GM12878 (cell line): Measurements from ENCODE around the gene MAML3. TPM values are rescaled to one million over a fixed set of nuclear protein-coding genes. Genes with fewer than 3 reads are reported as not detected.

Experiments used
- ATAC-seq: fragments of 200-7000 bp; cut with Tn5 transposase; 3 replicates; pipeline ENCODE4 v1.9.1; 2020; ENCODE audit warnings: mild to moderate bottlenecking, moderate library complexity
- BruUV-seq: library from RNA; stranded (reverse); fragments of 400-500 nt; replicated peaks from 2 replicates; lab custom pipeline; 2021; lab: Mats Ljungman, UMichigan
- CTCF ChIA-PET: fragments of 300-600 bp; sonication (Branson Sonifier 250); formaldehyde crosslinking; extraction: SDS; loops from one replicate; lab custom pipeline; 2021; ENCODE audit warnings: inconsistent platforms; lab: Yijun Ruan, JAX
- POLR2A ChIA-PET: fragments of 350-600 bp; formaldehyde crosslinking; extraction: SDS; loops from one replicate; lab custom pipeline; 2021; ENCODE audit warnings: inconsistent platforms; lab: Charles Lee
- RAD21 ChIA-PET: fragments of 300-600 bp; sonication (Branson Sonifier 250); formaldehyde crosslinking; loops from one replicate; lab custom pipeline; 2023; ENCODE audit warnings: antibody characterized with exemption; ENCODE audit not compliant: unreplicated experiment; lab: Charles Lee
- SMC1A ChIA-PET: fragments of 300-600 bp; sonication (Branson Sonifier 250); formaldehyde crosslinking; loops from one replicate; lab custom pipeline; 2023; ENCODE audit not compliant: unreplicated experiment, uncharacterized antibody; lab: Charles Lee
- DNase-seq: peaks from one replicate; pipeline ENCODE4 v3.0.0-alpha.2; 2011; ENCODE audit warnings: low read depth, low spot score
- FAIRE-seq: peaks from 3 replicates; lab custom pipeline; 2011; peaks lifted over from hg19 to GRCh38; lab: Jason Lieb, UNC
- H2AFZ ChIP-seq: 2 replicates; pipeline ENCODE4 v1.6.0; 2011; ENCODE audit warnings: low read depth, low read length, control low read depth; ENCODE audit not compliant: control insufficient read depth
- H3K27ac ChIP-seq: 2 replicates; pipeline ENCODE4 v1.5.1; 2011; ENCODE audit warnings: control low read depth; ENCODE audit not compliant: control insufficient read depth, insufficient read depth
- H3K27me3 ChIP-seq, 2 experiments: replicated peaks in 1 of 2; 2 replicates each; pipeline versions ENCODE4 v1.6.0 to v1.6.1; 2011; ENCODE audit warnings: low read length in 1 of 2; ENCODE audit not compliant: control insufficient read depth in 2 of 2, insufficient read depth in 2 of 2
- H3K36me3 ChIP-seq, 2 experiments: 2 replicates each; pipeline ENCODE4 v1.5.1; 2011; ENCODE audit warnings: low read length in 1 of 2; ENCODE audit not compliant: control insufficient read depth in 2 of 2, insufficient read depth in 2 of 2
- H3K4me1 ChIP-seq: 2 replicates; pipeline ENCODE4 v1.6.1; 2011; ENCODE audit warnings: mild to moderate bottlenecking, low read length, moderate library complexity, mixed read lengths; ENCODE audit not compliant: control insufficient read depth, insufficient read depth
- H3K4me2 ChIP-seq: 2 replicates; pipeline ENCODE4 v1.6.0; 2011; ENCODE audit warnings: control low read depth; ENCODE audit not compliant: control insufficient read depth, insufficient read depth
- H3K4me3 ChIP-seq: fragments of 200-600 bp; sonication (generic); 2 replicates; pipeline ENCODE4 v1.5.1; 2016
- H3K79me2 ChIP-seq: 2 replicates; pipeline ENCODE4 v1.6.0; 2011; ENCODE audit warnings: low read length; ENCODE audit not compliant: control insufficient read depth, insufficient read depth
- H3K9ac ChIP-seq: 2 replicates; pipeline ENCODE4 v1.8.0; 2011; ENCODE audit warnings: low read length, control low read depth, mixed read lengths; ENCODE audit not compliant: control insufficient read depth, insufficient read depth
- H3K9me3 ChIP-seq: replicated peaks from 3 replicates; pipeline ENCODE4 v1.5.1; 2011; ENCODE audit warnings: mild to moderate bottlenecking, low read length; ENCODE audit not compliant: control insufficient read depth, insufficient read depth
- H4K20me1 ChIP-seq: 2 replicates; pipeline ENCODE4 v1.6.0; 2011; ENCODE audit not compliant: control insufficient read depth, insufficient read depth
- BCL11A ChIP-seq: IDR thresholded peaks from 2 replicates; pipeline ENCODE4 v1.6.1; 2011; ENCODE audit warnings: low read depth, low read length
- CBFB ChIP-seq: IDR thresholded peaks from 2 replicates; pipeline ENCODE4 v1.6.1; 2016; ENCODE audit warnings: antibody characterized with exemption, low read depth
- CBX5 ChIP-seq: sonication (generic); IDR thresholded peaks from 2 replicates; pipeline ENCODE4 v1.6.1; 2016; ENCODE audit warnings: low read depth, moderate library complexity, mild to moderate bottlenecking, inconsistent platforms
- CEBPB ChIP-seq, 2 experiments: fragments of 150-350 bp in 1 of 2; IDR thresholded peaks; 2 replicates each; pipeline ENCODE4 v1.6.1; 2012 to 2014; ENCODE audit warnings: low read depth in 2 of 2, low read length in 2 of 2, borderline replicate concordance in 1 of 2, inconsistent platforms in 1 of 2
- CHD2 ChIP-seq: IDR thresholded peaks from 2 replicates; pipeline ENCODE4 v1.6.1; 2011; ENCODE audit warnings: low read depth, low read length, improper control_type of control experiment, borderline replicate concordance
- E2F8 ChIP-seq: fragments of 450-650 bp; IDR thresholded peaks from 2 replicates; pipeline ENCODE4 v1.6.1; 2018; ENCODE audit warnings: mild to moderate bottlenecking, low read depth, moderate library complexity; ENCODE audit not compliant: partially characterized antibody
- EZH2 ChIP-seq: IDR thresholded peaks from 2 replicates; pipeline ENCODE4 v1.6.1; 2012; ENCODE audit warnings: low read depth, mild to moderate bottlenecking, control low read depth, inconsistent platforms, low read length, borderline replicate concordance; ENCODE audit not compliant: control insufficient read depth
- GABPA ChIP-seq: IDR thresholded peaks from 2 replicates; pipeline ENCODE4 v1.6.1; 2014; ENCODE audit warnings: antibody characterized with exemption, low read depth, mild to moderate bottlenecking, inconsistent platforms
- PAX5 ChIP-seq: IDR thresholded peaks from 2 replicates; pipeline ENCODE4 v1.6.1; 2011; ENCODE audit warnings: low read depth, low read length, borderline replicate concordance
- SIX5 ChIP-seq: IDR thresholded peaks from 2 replicates; pipeline ENCODE4 v1.6.1; 2011; ENCODE audit warnings: mild to moderate bottlenecking, low read depth, low read length, moderate library complexity; ENCODE audit not compliant: severe bottlenecking
- SMAD1 ChIP-seq: fragments of 450-650 bp; IDR thresholded peaks from 2 replicates; pipeline ENCODE4 v1.6.1; 2018; ENCODE audit warnings: mild to moderate bottlenecking, low read depth; ENCODE audit not compliant: partially characterized antibody
- TBL1XR1 ChIP-seq: IDR thresholded peaks from 2 replicates; pipeline ENCODE4 v1.6.1; 2012; ENCODE audit warnings: low read depth, low read length, improper control_type of control experiment
- USF2 ChIP-seq: IDR thresholded peaks from 2 replicates; pipeline ENCODE4 v1.6.1; 2011; ENCODE audit warnings: low read depth, low read length, improper control_type of control experiment, borderline replicate concordance
- YBX1 ChIP-seq: fragments of 450-650 bp; IDR thresholded peaks from 2 replicates; pipeline ENCODE4 v1.6.1; 2016; ENCODE audit warnings: antibody characterized with exemption
- YY1 ChIP-seq: IDR thresholded peaks from 2 replicates; pipeline ENCODE4 v1.6.1; 2011; ENCODE audit warnings: low read depth, mild to moderate bottlenecking, low read length
- WGBS: methylation state at CpG from one replicate; pipeline ENCODE4 v1.1.6; 2016; ENCODE audit warnings: low lambda C conversion rate; ENCODE audit not compliant: insufficient replicate concordance, insufficient coverage; ENCODE audit errors: missing lambda C conversion rate; 5-methylcytosine and 5-hydroxymethylcytosine counted together
- in situ Hi-C: fragments of 300-500 bp; cut with MboI; formaldehyde crosslinking; loops from 9 replicates; pipeline ENCODE4 v1.14.3; 2018; ENCODE audit warnings: mixed read lengths
- intact Hi-C: fragments of 100-400 bp; cut with micrococcal nuclease; formaldehyde crosslinking; loops from one replicate; pipeline ENCODE4 v1.14.2; 2022; ENCODE audit not compliant: unreplicated experiment
- polyA plus RNA-seq, 11 experiments: library from polyadenylated mRNA; depleted of rRNA in 4 of 11; unstranded in 6 of 11; stranded (reverse) in 5 of 11; fragments of >200 nt; fragmentation: Nextera tagmentation in 4 of 11; fragmentation: Illumina TruSeq in 1 of 11; extraction: Ambion mirVana in 4 of 11; extraction: Trizol in 1 of 11; gene quantifications; 1 replicate in 1 of 11; 2 replicates in 10 of 11; pipeline versions ENCODE4 v1.2.1 to v1.2.3, GENCODE V29; 2011 to 2016; ENCODE audit warnings: inconsistent platforms in 2 of 11, missing spikeins in 2 of 11, low read depth in 1 of 11
- total RNA-seq, 4 experiments: library from RNA; depleted of rRNA in 3 of 4; stranded (reverse); fragments of >200 nt in 3 of 4; fragmentation: Illumina TruSeq in 1 of 4; extraction: Trizol in 1 of 4; gene quantifications; 2 replicates each; pipeline versions ENCODE4 v1.2.1 to v1.2.3, GENCODE V29; 2013 to 2021

The MAML3 gene
- total and polyA plus RNA-seq, 10 of the 15 experiments (the other 5 are each of a cell fraction or from before 2014, with no cell fraction given), result under 0.01 to 0.53 (median 0.06) TPM; not detected in 2

GRCh38 chr4:140096921-140097320 is 57.1 kb downstream of the MAML3 start:
- in situ Hi-C loops (no loop called here), intact Hi-C loops (no loop called here)
- Histone ChIP-seq H3K79me2 (no peaks in the 10 kb centered on the region), H3K9ac (no peak overlapping the region), H3K4me3 (no peak overlapping the region), H3K4me2 (no peak overlapping the region), H3K4me1 (no peaks in the 10 kb centered on the region), H3K36me3 (no peaks in the 10 kb centered on the region), H3K27me3 (peaks cover 0 to 12% of the 10 kb centered on the region in 2 experiments; a peak in 2 of 4 replicates), H4K20me1 (no peaks in the 10 kb centered on the region), H2AFZ (no peak overlapping the region), H3K9me3 (peaks cover 3% of the 10 kb centered on the region; the same call in 2 of the 3 replicates), H3K27ac (no peak overlapping the region)
- ChIA-PET SMC1A (interaction anchor here (1.1 kb wide), 2 partner anchors 21 to 25 kb away, joined by 4 read pairs; no protein-coding TSS in a partner anchor), RAD21 (no interaction called here), CTCF (interaction anchor here (0.5 kb wide), 1 partner anchor 1065 kb away, joined by 3 read pairs; no protein-coding TSS in a partner anchor), POLR2A (no interaction called here)
- DNase-seq, result no peak
- BruUV-seq, result no TSS peak
- 0% methylated on average over 2 of the region's 2 CpGs for WGBS
- no peak for FAIRE-seq
- no peak for ATAC-seq
- TF ChIP-seq TBL1XR1, result no peak

GRCh38 chr4:140096483-140096861 is 57.5 kb downstream of the MAML3 start:
- ChIA-PET RAD21 (no interaction called here), SMC1A (no interaction called here), CTCF (no interaction called here), POLR2A (no interaction called here)
- Histone ChIP-seq H3K36me3 (no peaks in the 10 kb centered on the region), H3K4me2 (no peak overlapping the region), H3K79me2 (no peaks in the 10 kb centered on the region), H3K4me1 (no peaks in the 10 kb centered on the region), H2AFZ (no peak overlapping the region), H3K9me3 (peaks cover 3% of the 10 kb centered on the region; the same call in 2 of the 3 replicates), H3K4me3 (no peak overlapping the region), H3K27me3 (peaks cover 0 to 12% of the 10 kb centered on the region in 2 experiments; a peak in 2 of 4 replicates), H4K20me1 (no peaks in the 10 kb centered on the region), H3K27ac (no peak overlapping the region), H3K9ac (no peak overlapping the region)
- intact Hi-C loops, result no loop called here
- FAIRE-seq (no peak), DNase-seq (no peak), ATAC-seq (no peak)
- 11% methylated on average over 5 of the region's 5 CpGs for WGBS
- TF ChIP-seq SIX5 (no peak), CBFB (no peak), CHD2 (no peak), BCL11A (no peak), CBX5 (no peak), YY1 (no peak), E2F8 (no peak), CEBPB (IDR thresholded peaks at IDR 0.05; ENCODE audit: borderline replicate concordance in 1 of 2, low read depth in 2 of 2, low read length in 2 of 2) (no peak), PAX5 (no peak), USF2 (no peak), YBX1 (no peak), GABPA (no peak), EZH2 (no peak), SMAD1 (no peak)
- in situ Hi-C loops, result no loop called here
- no TSS peak for BruUV-seq
